Activated gamma-delta T cell treated with anti-CD3 and anti-CD28 coated beads, Interleukin-2, amount 50 U/mL, for 16 hours (primary cell): ENCODE measurements around the gene SLC9A9.

Experiments used
- DNase-seq: peaks from one replicate; pipeline ENCODE4 v3.0.0-alpha.2; 2020; ENCODE audit warnings: low read depth

SLC9A9 gene

GRCh38 chr3:143356839-143357238, 491.4 kb downstream of the SLC9A9 start:
- no peak for DNase-seq

GRCh38 chr3:143354342-143354741, 493.9 kb downstream of the SLC9A9 start:
- no peak for DNase-seq

GRCh38 chr3:143352850-143353550, 495.3 kb downstream of the SLC9A9 start:
- no peak for DNase-seq

DNA sequence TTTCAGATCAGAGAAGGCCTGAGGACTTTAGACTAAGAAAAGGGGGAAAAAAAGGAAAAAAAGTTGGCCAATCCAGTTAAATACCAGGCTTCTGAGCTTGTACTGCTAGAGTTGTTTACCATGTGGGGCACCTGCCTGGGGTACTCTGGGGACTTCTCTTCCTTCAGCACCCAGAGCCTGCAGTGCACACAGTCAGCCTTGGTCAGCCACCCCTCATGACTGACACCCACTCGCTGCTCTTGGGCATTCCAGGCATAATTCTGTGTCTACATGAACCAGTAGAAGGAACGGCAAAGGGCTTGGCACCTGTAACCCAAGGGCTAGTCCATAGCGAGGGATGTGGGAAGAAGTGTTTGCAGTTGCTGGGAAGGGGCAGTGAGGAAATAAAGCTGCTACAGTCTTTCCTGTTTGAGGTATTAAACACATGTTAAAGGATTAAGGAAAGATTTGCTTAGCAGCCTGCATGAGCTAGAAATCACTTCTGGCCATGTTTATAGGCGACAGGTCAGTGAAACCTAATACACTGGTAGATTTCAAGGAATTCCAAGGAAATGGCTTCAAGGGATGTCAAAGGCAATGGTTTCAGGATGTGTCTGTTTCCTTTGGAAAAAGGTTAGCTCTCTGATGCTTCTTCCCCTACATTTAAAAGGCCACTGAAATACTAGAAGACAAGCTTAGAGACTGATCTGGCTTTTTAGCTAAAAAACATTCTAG, 496.2 kb downstream of the SLC9A9 start:
- DNase-seq = no peak

GRCh38 chr3:143351354-143351753, 496.9 kb downstream of the SLC9A9 start:
- no peak for DNase-seq

DNA sequence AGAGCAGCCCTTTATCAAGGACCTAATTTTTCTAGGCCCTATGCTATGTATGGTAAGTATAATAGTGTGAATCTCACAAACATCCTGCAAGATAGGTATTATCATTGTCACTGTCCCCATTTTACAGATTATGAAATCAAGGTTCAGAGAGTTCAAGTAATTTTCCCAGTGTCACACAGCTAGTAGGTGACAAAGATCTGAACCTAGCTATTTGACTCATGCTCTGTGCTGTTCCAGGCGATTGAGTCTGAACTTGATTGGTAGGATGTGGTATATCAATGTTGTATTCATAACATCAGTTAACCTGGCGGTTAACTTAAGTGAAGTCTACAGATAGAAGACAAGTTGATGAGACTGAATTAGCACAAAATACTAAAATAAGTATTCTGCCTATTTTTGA, 498.8 kb downstream of the SLC9A9 start:
- no peak for DNase-seq

DNA sequence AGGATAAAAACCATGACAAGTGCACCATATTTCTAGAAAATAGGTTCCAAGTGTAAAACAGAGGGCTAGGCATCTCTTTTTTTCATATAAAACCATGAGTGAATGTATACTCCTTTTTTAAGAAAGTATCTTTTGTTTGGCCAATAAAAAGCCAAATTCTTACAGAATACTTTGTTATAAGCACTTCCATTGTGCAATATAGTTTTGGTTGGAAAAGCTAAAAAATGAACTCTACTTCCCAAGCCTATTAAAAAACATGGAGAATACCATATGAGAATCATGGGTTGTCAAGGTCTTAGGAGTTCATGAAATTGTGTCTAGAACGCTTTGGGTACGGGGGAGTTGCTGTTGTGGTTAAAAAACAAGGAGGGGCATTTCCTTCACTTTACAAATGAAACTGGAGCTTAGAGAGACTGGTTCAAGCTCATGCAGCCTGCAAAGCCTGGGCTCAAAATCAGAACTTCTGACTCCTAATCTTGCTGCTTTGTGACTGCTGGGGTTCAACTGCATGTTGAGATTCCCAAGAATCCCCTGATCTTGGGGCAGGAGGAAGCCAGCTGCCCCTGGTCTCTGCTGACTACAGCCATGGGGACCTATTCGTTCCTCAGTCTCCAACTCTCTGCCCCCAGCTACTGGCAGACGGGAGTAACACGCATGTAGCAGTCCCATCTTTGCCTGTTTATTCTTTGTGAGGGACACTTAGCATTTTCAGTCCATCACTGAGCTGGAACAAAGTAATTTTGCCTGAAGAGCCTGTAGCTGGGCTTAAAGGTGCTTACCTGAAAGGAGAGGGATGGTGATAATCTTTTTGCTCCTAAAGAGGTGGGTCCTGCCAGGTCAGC, 499.6 kb downstream of the SLC9A9 start:
- no peak for DNase-seq

DNA sequence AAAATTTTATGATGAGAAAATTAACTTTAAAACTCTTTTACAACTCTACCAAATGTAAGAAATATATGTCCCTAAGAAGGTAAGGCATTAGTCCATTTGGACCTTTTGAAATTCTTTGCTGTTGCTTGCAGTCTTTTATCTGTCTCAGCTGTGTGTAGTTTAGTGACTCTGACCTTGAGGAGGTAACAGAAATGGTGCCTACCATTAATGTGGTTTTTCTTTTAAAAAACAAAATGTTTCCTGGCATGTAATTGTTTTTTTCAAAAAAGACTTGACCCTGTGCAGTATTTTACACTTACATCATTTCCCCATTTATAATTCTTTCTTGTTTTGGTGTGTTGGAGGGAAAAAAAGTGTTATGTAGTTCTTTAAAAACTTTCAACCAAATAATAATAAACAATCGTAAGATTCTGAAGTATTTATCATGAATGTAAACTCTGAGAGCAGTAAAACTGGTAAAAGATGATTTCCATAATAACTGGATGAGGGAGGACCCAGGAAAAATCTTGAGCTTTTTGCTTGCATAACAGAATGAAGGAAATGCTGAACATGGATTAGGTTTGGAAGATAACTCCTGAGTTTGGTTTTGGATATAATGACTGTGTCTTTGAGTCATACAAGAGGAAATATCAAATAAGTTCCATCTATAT, 503.6 kb downstream of the SLC9A9 start:
- no peak for DNase-seq

GRCh38 chr3:143343944-143344343, 504.3 kb downstream of the SLC9A9 start:
- no peak for DNase-seq

DNA sequence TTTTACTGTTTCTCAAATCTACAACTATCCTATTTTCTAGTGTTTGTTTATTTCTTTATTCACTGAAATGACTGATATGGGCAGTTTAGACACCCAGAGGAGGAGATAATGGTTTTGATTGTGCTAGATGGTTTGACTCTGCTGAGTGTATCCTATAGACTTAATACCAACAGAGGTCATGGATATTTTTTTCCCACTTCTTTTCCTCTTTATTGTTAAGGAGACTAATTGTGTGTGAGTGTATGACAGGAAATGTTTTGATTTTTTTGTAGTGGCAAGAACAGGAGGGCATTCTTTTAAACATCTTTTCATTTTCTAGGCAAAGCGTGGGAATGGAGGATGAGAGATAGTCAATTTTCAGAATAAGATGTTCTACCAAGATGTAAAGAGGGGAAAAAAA, 505.2 kb downstream of the SLC9A9 start:
- DNase-seq = no peak

GRCh38 chr3:143339451-143339850, 508.8 kb downstream of the SLC9A9 start:
- DNase-seq = no peak

- no peak for DNase-seq
These were observed 510.9 kb downstream of the SLC9A9 start for GRCh38 chr3:143337387-143337786.

- DNase-seq = no peak
These were observed 514.0 kb downstream of the SLC9A9 start for GRCh38 chr3:143334231-143334630.

GRCh38 chr3:143333367-143333766, 514.9 kb downstream of the SLC9A9 start:
- DNase-seq = no peak

- DNase-seq = no peak
These were observed 516.2 kb downstream of the SLC9A9 start for GRCh38 chr3:143332026-143332425.

DNA sequence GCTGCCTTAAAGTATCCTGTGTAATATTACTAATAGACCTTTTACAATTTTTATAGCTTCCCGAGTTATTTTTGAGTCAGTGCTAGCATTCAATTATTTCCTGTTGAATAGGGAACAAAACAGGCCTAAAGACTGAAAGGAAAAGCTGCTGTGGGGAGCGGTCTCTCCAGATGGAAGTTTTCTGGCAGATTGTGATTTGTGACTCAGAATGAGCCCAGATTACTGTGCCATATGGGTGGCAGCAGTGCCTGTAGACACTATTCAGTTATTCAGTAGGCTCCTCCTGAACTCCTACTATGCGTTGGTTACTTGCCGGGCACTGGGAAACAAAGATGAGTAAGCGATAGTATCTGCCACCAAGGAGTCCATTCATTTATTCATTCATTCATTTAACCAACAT, 516.9 kb downstream of the SLC9A9 start:
- DNase-seq = no peak

DNA sequence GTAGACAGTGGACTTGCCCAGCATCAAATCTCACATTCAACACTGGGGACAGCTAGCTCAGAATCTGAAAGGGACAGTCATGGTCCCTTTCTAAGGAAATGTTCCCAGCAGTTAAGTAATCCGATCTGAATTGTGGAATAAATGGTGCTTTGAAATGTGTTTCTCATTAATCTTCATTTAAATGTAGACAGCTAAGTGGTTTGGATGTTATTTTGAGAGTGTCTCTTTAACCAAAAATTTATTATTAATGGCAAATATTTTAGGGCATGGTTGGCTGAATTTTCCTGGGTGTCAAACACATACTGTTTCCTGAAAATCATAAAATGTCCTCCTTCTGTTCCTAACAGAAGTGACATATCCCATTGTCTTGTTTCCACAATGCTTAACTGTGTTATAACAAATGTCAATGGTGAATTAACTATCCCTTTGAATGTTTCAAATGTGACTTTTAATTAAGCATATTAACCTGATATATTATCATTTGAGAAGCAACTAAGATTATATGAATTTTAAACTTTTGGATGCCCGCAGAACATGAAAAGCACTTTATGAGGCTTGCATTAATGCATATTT, 517.9 kb downstream of the SLC9A9 start:
- no peak for DNase-seq

GRCh38 chr3:143329567-143330211, 518.6 kb downstream of the SLC9A9 start:
- DNase-seq = no peak

GRCh38 chr3:143328451-143328850, 519.8 kb downstream of the SLC9A9 start:
- no peak for DNase-seq

DNA sequence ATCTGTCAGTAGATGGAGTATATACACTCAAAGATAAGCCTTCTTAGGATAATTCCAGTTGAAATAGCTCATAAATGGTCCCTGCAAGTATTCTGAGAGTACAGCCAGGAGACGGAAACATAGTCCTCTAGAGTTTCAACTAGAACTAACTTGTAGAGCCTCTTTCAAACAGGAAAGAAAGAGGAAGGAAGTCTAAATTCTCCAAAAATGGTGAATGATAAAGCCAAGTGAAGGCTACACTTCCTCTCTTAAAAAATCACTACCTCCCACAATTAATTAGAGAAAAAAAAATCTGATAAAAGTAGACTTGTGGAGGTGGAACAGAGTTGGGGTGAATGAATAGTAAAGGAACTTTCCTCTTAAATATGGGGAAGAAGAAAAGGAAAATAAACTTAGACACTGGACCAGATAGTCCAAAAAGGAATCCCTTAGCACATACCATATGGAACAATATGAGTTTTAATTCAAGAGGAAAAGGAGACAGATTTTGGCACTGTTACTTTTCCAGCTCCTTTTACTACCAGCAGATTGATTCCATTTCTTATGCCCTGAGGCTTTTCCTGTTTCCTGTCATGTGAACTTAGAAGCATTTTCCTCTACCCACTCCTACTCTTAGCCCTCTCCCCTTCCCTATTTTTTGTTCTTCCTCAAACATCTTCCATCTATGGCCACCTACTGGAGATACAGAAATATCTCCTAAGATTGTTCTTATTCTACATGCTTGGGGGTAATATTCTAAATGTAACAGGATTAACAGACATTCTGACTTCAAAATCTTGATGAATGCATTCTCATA, 521.1 kb downstream of the SLC9A9 start:
- no peak for DNase-seq
